GM12801 (cell line): ENCODE results near the gene KLC4.

Source experiments
- TF ChIP-seq, protein P1 (sequence below): IDR thresholded peaks from one replicate; pipeline ENCODE4 v1.5.1; 2011; ENCODE audit warnings: control low read depth; ENCODE audit not compliant: insufficient read length; ENCODE audit errors: extremely low read depth

Gene KLC4

GRCh38 chr6:43082806-43083655 lies 23.6 kb downstream of the KLC4 start:
- TF ChIP-seq, protein P1, sequence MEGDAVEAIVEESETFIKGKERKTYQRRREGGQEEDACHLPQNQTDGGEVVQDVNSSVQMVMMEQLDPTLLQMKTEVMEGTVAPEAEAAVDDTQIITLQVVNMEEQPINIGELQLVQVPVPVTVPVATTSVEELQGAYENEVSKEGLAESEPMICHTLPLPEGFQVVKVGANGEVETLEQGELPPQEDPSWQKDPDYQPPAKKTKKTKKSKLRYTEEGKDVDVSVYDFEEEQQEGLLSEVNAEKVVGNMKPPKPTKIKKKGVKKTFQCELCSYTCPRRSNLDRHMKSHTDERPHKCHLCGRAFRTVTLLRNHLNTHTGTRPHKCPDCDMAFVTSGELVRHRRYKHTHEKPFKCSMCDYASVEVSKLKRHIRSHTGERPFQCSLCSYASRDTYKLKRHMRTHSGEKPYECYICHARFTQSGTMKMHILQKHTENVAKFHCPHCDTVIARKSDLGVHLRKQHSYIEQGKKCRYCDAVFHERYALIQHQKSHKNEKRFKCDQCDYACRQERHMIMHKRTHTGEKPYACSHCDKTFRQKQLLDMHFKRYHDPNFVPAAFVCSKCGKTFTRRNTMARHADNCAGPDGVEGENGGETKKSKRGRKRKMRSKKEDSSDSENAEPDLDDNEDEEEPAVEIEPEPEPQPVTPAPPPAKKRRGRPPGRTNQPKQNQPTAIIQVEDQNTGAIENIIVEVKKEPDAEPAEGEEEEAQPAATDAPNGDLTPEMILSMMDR = no peak

DNA sequence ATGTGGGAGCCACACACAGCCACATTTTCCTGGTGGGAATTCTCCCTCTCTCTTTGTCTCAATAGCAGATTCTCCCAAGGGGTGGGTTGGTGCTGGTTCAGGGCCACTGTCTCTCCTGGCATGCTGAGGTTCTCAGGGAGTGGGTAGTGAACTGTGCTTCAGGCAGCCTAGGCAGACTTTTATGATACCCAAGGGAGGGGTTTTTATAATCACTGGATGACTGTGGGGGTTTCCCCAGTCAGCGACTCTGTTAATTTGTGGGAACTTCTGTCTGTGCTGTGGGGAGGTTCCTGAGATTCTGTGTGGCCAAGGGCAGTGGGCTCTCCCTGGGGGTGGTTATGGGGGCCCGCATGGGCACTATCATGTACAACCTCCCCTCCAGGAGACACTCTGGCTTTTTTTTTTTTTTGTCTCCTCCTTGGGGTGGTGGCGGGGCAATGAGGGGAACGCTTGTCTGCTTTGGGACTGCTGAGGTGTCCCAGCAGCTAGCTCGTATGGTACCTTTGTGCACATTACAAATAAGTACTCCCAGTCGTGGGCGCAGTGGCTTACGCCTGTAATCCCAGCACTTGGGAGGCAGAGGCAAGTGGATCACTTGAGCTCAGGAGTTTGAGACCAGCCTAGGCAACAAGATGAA lies 26.7 kb downstream of the KLC4 start:
- TF ChIP-seq, protein P1 = no peak

DNA sequence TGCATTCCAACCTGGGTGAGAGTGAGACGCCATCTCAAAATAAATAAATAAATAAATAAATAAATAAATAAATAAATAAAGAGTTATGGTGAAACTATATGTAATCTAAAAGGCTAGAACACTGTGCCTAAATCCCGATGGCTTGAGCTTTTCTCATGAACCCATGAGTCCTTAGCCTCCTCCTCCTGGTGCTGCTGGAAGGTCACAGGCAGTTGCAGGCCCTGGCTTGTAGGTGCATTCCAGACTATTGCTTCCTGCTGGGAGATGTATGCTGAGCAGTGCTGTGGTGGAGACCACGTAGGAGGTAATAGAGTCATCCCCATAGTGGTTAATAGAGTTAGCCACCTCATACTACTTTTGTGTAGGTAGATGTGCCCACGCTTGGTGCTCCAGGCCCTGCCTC lies 29.2 kb downstream of the KLC4 start:
- TF ChIP-seq, protein P1 = no peak

- TF ChIP-seq, protein P1 = no peak
Measured at GRCh38 chr6:43089467-43089866, 30.0 kb downstream of the KLC4 start.

GRCh38 chr6:43089874-43090558 lies 30.6 kb downstream of the KLC4 start:
- TF ChIP-seq, protein P1 = no peak

- TF ChIP-seq, protein P1 = no peak
Measured at GRCh38 chr6:43090559-43090956, 31.1 kb downstream of the KLC4 start.

GRCh38 chr6:43091020-43091419 lies 31.6 kb downstream of the KLC4 start:
- TF ChIP-seq, protein P1 = no peak
